Body of pancreas (tissue), 4 donors: ENCODE measurements around the gene ATP11C. TPM values are rescaled to one million over a fixed set of nuclear protein-coding genes. Genes with fewer than 3 reads are reported as not detected.

ENCODE experiments used
- ATAC-seq: fragments of 150-250 bp; one replicate; pipeline ENCODE4 v1.9.1; 2016
- DNase-seq, 4 donors: peaks; one replicate each; pipeline ENCODE4 v3.0.0-alpha.2; 2019
- H3K27ac ChIP-seq, 4 donors: fragments of 200-600 bp; sonication (generic); 1 replicate in 3 of 4; 2 replicates in 1 of 4; pipeline versions ENCODE4 v1.5.1 to v1.6.1; 2016 to 2019; ENCODE audit warnings: mild to moderate bottlenecking in 1 of 4, mixed read lengths in 1 of 4, moderate library complexity in 1 of 4
- H3K27me3 ChIP-seq, 2 donors: fragments of 200-600 bp; sonication (generic); one replicate each; pipeline ENCODE4 v1.6.0; 2016; ENCODE audit warnings: mild to moderate bottlenecking in 1 of 2
- H3K36me3 ChIP-seq, 2 donors: fragments of 200-600 bp; sonication (generic); replicated peaks in 1 of 2; 2 replicates each; pipeline ENCODE4 v1.5.1; 2016; ENCODE audit warnings: low read depth in 2 of 2; ENCODE audit not compliant: insufficient read depth in 1 of 2
- H3K4me1 ChIP-seq: fragments of 200-600 bp; sonication (generic); one replicate; pipeline ENCODE4 v1.6.0; 2016
- H3K4me3 ChIP-seq, 2 donors: fragments of 200-600 bp; sonication (generic); 1 replicate in 1 of 2; 2 replicates in 1 of 2; pipeline ENCODE4 v1.5.1; 2016 to 2019
- H3K9me3 ChIP-seq, 3 donors: fragments of 200-600 bp; sonication (generic); 1 replicate in 2 of 3; 2 replicates in 1 of 3; pipeline ENCODE4 v1.5.1; 2016
- CTCF ChIP-seq, 7 experiments: fragments of 450-650 bp in 4 of 7; fragments of 200-600 bp in 3 of 7; sonication (generic) in 3 of 7; IDR thresholded peaks; one replicate each; pipeline ENCODE4 v1.5.1; 2016 to 2019; ENCODE audit warnings: antibody characterized with exemption in 7 of 7
- POLR2A ChIP-seq, 3 donors: fragments of 450-650 bp; IDR thresholded peaks; one replicate each; pipeline ENCODE4 v1.6.1; 2016; ENCODE audit warnings: antibody characterized with exemption in 3 of 3, mild to moderate bottlenecking in 2 of 3
- WGBS, 2 donors: methylation state at CpG; one replicate each; pipeline ENCODE4 v1.1.5; 2017; 5-methylcytosine and 5-hydroxymethylcytosine counted together
- intact Hi-C: fragments of 100-400 bp; cut with DNase I; formaldehyde crosslinking; loops from one replicate; pipeline ENCODE4 v1.15.1; 2023
- total RNA-seq, 2 donors: library from RNA; depleted of rRNA; stranded (reverse); fragments of >200 nt; gene quantifications; one replicate each; pipeline ENCODE4 v1.1.0, GENCODE V29; 2016

The ATP11C gene
- total RNA-seq, 2 donors from 2014 or later = 10.5 to 14.5 TPM

GRCh38 chrX:139720136-139720535 is 212.7 kb downstream of the ATP11C start:
- intact Hi-C loops = no loop called here
- no peak for TF ChIP-seq CTCF (IDR thresholded peaks at IDR 0.05)
- TF ChIP-seq POLR2A (IDR thresholded peaks at IDR 0.05) = no peak
- no peak overlapping the region for H3K4me3 ChIP-seq

GRCh38 chrX:139708067-139708466 is 224.8 kb downstream of the ATP11C start, which contains the start of gene MCF2:
Gene MCF2, minus strand, starts transcription at chrX:139708167. Its CDS starts 56,423 bp downstream, at chrX:139651744.
- Histone ChIP-seq H3K36me3 (no peaks in the 10 kb centered on the region), H3K27ac (no peak within 1 kb of the TSS), H3K9me3 (no peaks in the 10 kb centered on the region), H3K4me1 (no peaks in the 10 kb centered on the region), H3K4me3 (no peak within 1 kb of the TSS), H3K27me3 (no peaks in the 10 kb centered on the region)
- TF ChIP-seq POLR2A (IDR thresholded peaks at IDR 0.05) (no peak), CTCF (IDR thresholded peaks at IDR 0.05) (no peak)
- 56 to 77% methylated on average over 4 of the region's 4 CpGs for WGBS, 2 donors
- DNase-seq (no peak), ATAC-seq (no peak)
- intact Hi-C loops = no loop called here

More at GRCh38 chrX:139720136-139720535, 212.7 kb downstream of the ATP11C start:
- Histone ChIP-seq H3K36me3 (no peaks in the 10 kb centered on the region), H3K4me1 (no peaks in the 10 kb centered on the region), H3K9me3 (no peaks in the 10 kb centered on the region), H3K27me3 (no peaks in the 10 kb centered on the region), H3K27ac (no peak overlapping the region)
- no peak for DNase-seq
- WGBS, 2 donors = 26 to 32% methylated on average over 5 of the region's 5 CpGs
- no peak for ATAC-seq

GRCh38 chrX:139702658-139703057 is 230.2 kb downstream of the ATP11C start:
- no peak overlapping the region for H3K27ac ChIP-seq
- H3K27me3 ChIP-seq = no peaks in the 10 kb centered on the region
- H3K36me3 ChIP-seq = no peaks in the 10 kb centered on the region
- H3K4me1 ChIP-seq = no peaks in the 10 kb centered on the region
- no peaks in the 10 kb centered on the region for H3K9me3 ChIP-seq
- DNase-seq = no peak
- intact Hi-C loops = no loop called here
- H3K4me3 ChIP-seq = no peak overlapping the region
- WGBS, 2 donors = 87 to 90% methylated on average over 2 to 3 of the region's 3 CpGs
- no peak for ATAC-seq
- TF ChIP-seq CTCF (IDR thresholded peaks at IDR 0.05) (no peak), POLR2A (IDR thresholded peaks at IDR 0.05) (no peak)

- 32 to 33% methylated on average over 6 to 8 of the region's 8 CpGs for WGBS, 2 donors
- intact Hi-C loops = no loop called here
- H3K4me3 ChIP-seq = no peak overlapping the region
- no peak overlapping the region for H3K27ac ChIP-seq
- no peaks in the 10 kb centered on the region for H3K9me3 ChIP-seq
- no peaks in the 10 kb centered on the region for H3K36me3 ChIP-seq
- ATAC-seq = no peak
- no peaks in the 10 kb centered on the region for H3K4me1 ChIP-seq
- no peaks in the 10 kb centered on the region for H3K27me3 ChIP-seq
- TF ChIP-seq CTCF (IDR thresholded peaks at IDR 0.05) (no peak), POLR2A (IDR thresholded peaks at IDR 0.05) (no peak)
- DNase-seq = no peak
These were observed 239.9 kb downstream of the ATP11C start for GRCh38 chrX:139692908-139693307.

- TF ChIP-seq POLR2A (IDR thresholded peaks at IDR 0.05) = no peak
- no peak for TF ChIP-seq CTCF (IDR thresholded peaks at IDR 0.05)
- H3K4me3 ChIP-seq = no peak overlapping the region
- intact Hi-C loops = no loop called here
- 14 to 37% methylated on average over 2 to 9 of the region's 11 CpGs for WGBS, 2 donors
- no peaks in the 10 kb centered on the region for H3K27me3 ChIP-seq
- no peaks in the 10 kb centered on the region for H3K9me3 ChIP-seq
- DNase-seq = peak; percentile 18 to 55 (median 30)
- no peaks in the 10 kb centered on the region for H3K36me3 ChIP-seq
- ATAC-seq = peak; percentile 53
- no peaks in the 10 kb centered on the region for H3K4me1 ChIP-seq
- no peak overlapping the region for H3K27ac ChIP-seq
These were observed 240.4 kb downstream of the ATP11C start for GRCh38 chrX:139692506-139692849.
